GM19238 (cell line): Measurements from ENCODE around the gene MPPED1.

ENCODE experiments used
- DNase-seq: peaks from one replicate; pipeline ENCODE4 v3.0.0; 2011; ENCODE audit warnings: low spot score; ENCODE audit not compliant: insufficient read length

Gene MPPED1

DNA sequence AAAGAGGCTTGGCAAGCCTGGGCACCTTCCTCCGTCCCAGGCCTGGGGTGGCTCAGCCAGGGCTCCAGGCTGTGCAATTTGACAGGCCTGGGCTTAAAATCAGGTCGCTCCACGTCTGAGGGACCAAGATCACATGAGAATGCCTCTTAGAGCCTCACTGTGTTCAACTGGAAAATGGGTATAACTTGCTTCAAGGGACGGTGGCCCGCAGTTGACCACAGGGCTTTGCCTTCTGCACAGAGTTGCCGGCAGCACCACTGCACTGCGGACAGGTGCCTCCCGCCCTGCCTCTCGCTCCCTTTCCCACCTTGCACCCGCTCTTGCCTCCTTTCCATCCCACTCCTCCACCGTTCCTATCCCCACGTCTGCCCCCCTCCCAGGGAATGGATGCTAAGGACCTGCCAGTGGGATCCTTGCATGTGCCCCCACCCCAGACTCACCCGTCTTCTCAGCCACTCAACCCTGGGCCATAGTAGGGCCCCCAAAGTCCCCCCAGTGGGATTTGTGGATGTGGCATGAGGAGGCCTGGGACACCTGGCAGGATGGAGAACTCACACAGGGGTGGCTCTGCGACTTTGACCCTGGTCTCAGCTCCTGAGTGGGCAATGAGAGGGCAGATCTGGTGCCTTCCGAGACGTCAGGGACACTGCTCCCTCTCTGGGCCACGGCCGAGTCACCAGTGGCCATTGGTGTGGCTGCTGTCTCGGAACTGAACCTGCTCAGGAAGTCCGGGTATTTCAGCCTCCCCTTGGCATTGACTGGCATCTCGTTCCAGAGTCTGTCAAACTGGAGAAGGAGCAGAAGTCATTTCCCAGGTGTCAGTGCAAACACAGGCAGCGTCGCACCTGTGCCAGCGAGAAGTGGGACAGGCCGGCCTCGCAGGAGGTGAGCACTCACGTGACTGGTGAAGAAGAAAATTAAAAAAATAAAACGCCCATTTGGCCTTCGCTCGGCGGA is 128.0 kb downstream of the MPPED1 start:
- no peak for DNase-seq

DNA sequence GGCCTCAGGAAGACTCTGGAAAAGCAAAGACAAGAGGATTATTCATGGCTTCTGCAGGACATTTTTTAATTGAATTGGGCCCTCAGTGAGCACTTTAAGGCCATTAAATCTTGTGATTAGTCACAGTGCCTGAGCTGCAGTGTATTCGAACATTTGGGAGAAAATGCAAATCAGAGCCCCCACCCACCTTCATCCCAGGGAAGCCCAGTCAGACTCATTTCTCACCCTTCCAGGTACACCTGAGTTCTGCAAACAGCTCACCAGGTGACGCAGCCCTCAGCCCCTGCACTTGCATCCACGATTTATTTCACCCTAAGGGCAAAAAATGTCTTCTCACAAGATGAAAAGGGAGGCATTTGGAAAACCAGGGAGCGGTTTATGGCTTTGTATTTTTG is 128.7 kb downstream of the MPPED1 start:
- no peak for DNase-seq

DNA sequence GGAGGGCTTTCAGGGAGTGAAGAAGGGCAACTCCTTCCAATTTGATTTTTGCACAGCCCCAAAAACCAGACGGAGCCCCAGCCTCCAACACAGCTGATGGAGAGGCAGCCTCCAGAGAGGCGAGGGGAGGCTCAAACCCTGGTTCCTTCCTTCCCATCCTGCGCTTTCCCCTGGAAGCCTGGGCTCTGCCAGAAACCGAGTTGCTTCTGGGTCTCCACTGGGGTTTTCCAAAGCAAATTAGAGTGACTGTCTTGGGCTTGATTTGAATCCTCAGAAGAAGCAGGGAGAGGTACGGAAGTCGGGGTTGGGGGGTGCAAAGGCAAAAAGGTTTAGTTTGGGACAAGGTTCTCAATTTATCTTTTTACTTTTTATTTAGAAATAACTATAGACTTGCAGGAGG is 129.2 kb downstream of the MPPED1 start:
- DNase-seq, result no peak

DNA sequence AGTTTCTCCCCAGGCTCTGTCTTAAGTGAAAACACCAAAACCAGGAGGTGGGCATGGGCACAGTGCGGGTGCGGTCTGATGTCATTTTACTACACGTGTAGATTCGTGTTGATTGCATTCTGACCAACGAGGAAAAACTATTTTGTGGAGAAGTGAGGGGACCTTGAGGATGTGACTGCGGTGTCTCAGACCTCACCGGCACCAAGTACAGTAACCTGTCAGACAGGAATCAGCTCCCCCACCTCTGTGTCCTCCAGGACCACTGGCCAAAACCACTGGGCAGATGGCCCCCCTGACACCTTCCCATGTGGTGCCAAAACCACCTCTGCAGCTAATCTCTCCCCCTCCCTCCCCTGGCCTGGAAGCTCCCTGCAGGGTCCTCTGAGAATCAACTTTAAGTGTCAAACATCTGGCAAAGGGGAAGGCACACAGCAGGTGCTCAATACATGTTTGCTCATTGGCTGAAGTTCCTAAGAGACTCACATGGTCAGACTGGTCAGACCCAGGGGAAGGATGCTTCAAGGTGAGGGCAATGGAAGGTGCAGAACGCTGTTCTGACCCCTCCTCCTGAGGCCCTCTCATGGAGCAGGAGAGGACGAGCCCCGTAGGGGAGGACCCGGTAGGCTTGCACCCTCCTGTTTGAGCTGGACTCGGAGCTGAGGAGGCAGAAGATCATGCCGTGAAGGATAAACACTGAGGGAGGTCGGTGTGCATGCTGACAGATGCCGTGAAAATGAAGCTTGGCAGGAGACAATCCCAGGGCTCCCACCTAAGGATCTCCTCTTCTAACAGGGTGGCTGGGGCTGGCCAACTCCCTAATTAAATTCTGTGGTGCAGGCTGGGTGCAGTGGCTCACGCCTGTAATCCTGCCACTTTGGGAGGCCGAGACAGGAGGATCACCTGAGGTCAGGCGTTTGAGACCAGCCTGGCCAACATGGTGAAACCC is 129.9 kb downstream of the MPPED1 start:
- no peak for DNase-seq

DNA sequence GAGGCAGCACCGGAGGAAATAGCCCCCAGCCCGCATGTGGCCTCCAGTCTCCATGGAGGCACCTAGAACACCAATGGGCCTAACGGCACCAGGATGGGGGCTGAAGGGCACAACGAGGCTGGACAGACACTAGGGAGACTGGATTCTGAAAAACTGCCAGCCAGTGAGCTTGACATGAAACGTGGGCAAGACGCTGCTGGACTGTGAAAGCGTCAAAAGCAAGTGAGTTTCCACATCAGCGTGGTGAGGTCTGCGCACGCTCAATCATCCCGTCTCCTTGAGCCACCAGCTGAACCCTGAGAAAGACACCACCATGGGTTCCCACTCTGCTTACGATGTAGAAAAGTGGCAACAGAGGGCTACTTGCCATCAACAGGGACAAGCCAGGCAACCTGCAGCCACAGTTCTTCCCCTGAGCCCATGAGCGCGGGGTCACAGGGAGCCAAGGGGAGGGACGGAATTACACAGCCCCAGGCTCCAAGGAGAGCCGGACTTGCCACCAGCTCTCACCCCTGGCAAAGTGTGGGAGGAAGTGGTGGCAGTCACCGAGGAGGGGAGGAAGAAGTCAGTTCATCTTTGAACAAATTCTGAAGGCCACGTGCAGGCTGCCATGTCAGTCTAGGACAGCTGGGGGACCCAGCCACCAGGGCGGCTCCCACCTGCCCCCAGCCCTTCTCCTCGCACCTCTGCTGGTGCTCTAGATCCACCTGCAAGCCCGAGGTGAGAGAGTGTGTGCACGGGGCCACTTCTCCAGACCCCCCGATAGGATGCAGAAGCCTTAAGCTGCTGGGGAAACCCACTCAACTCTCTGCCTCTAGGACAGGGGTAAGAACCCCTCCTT is 131.1 kb downstream of the MPPED1 start:
- no peak for DNase-seq

GRCh38 chr22:43543522-43544288 is 131.9 kb downstream of the MPPED1 start:
- DNase-seq, result no peak

DNA sequence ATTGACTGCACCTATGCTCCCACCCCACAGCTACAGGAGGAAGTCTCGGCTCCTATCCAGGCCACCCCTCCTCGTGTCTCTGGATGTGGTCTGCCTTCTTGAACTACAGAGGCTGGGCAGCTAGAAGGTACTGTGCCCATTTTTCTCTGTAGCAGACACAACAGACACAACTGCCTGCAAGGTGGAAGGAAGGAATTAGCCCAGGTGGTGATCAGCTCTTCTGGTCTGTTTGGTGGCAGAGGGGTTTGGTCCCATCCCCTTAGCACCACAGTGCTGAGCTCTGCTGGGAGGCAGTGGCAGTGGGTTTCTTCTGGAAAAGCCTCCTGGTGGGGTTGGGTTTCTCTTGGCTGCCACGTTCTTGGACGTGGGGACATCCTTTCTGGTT is 132.5 kb downstream of the MPPED1 start:
- DNase-seq, result no peak

GRCh38 chr22:43546186-43546585 is 134.4 kb downstream of the MPPED1 start:
- DNase-seq, result no peak

DNA sequence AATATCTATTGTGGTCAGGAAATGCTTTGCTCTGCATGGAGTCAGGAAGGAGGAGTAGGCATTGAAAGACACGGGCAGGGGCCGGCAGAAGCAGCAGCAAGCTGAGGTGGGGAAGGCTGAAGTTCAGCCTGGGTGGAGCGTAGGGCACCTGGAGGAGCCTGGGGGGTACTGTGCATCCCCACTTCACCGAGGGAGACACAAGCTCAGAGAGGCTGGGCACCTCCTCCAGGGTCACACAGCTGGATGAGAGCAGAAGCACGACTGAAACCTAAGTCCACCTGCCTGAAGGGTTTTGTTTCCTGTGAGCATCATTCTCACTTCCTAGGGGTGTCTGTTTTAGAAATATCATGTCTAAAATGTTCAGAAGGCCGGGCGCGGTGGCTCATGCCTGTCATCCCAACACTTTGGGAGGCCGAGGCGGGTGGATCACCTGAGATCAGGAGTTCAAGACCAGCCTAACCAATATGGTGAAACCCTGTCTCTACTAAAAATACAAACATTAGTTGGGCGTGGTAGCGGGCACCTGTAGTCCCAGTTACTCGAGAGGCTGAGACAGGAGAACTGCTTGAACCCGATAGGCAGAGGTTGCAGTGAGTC is 138.3 kb downstream of the MPPED1 start:
- no peak for DNase-seq

- no peak for DNase-seq
Observed at GRCh38 chr22:43550672-43551071, 138.9 kb downstream of the MPPED1 start.

GRCh38 chr22:43553451-43554258 is 141.8 kb downstream of the MPPED1 start:
- no peak for DNase-seq

- no peak for DNase-seq
Observed at GRCh38 chr22:43554259-43554636, 142.4 kb downstream of the MPPED1 start.

DNA sequence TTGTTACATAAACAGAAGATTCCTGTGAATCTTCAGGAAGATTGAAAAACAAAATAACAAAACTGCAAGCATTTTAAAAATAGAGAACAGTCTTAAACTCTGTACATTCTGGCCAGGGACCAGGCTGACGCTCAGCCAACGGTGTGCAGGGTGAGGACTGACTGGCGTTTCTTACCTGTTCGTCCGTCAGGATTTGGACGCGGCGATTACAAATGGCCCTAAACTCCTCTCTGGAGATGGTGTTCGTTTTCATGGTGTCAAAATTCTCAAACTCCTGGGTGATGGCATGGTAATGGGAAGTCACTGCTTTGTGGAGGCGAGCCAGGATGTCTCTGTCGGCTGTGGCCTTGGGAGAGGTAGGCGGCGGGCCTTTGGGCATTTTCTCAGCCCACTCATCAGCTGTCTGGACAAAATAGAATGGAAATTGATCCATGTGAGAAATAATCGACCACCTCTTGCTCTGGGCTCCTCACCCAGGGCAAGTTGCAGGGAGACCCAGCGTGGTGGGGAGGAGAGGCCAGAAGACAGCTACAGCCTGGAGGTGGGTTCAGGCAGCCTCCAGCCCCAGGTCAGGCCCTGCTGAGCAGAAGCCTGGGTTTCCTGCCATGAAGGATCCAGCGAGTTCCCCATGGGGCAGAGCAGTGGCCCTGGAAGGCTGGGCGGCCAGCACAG is 143.0 kb downstream of the MPPED1 start:
- DNase-seq, result no peak

DNA sequence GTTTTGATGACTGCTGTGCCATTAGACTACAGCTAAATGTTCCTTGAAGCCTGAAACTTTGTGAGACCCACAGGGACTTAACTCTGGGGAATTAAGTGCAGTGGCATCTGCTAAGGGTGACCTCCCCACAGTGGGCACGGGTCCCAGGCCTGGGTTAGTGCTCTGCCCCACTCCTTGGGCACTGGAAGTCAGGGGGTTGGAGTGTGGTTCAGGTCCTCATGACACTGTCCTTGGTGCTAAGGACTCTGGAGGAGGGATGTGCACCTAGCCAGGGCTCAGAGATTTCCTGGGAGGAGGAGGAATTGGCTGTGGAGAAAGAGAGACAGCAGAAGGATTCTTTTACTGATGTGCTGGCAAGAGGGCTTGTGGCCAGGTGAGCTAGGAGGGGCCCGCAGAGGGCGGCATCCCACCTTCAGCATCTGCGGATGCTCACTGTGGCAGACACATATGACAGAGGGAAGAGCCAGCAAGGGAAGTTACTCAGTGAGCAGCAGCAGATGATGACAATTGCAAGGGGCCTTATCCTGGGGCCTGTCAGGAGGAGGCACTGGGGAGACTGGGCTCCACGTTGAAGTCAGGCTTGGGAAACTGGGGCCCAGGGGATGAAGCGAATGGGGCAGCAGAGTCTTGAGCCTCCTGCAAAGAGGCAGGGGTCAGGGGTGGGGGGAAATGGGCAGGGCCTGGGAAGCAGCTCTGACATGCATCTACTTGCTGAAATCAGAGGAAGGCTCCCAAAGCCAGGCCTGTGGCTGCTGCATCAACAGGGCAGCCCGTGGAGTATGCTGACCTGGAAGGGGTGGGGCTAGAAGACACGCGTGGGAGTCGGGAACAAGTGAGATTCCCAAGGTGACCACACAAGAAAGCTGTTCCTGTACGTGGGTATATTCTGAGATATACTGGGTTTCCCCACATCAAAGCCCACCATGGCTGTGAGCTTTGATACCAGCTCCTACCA is 144.0 kb downstream of the MPPED1 start:
- DNase-seq, result no peak
